GM23248 (cell line): Measurements from ENCODE around the gene SET. TPM values are rescaled to one million over a fixed set of nuclear protein-coding genes. Genes with fewer than 3 reads are reported as not detected.

Experiments
- DNase-seq: peaks from one replicate; pipeline ENCODE4 v3.0.0-alpha.2; 2015
- H2AFZ ChIP-seq: fragments of 200-600 bp; sonication (generic); 2 replicates; pipeline ENCODE4 v1.6.1; 2016; ENCODE audit warnings: antibody characterized with exemption
- H3F3A ChIP-seq: fragments of 200-600 bp; sonication (generic); 2 replicates; pipeline ENCODE4 v1.6.1; 2016; ENCODE audit warnings: mild to moderate bottlenecking, antibody characterized with exemption, mixed run types; ENCODE audit not compliant: insufficient read depth
- H3K27ac ChIP-seq: fragments of 200-600 bp; sonication (generic); 2 replicates; pipeline ENCODE4 v1.5.1; 2016; ENCODE audit warnings: mild to moderate bottlenecking
- H3K27me3 ChIP-seq: fragments of 200-600 bp; sonication (generic); replicated peaks from 2 replicates; pipeline ENCODE4 v1.6.1; 2016; ENCODE audit warnings: mild to moderate bottlenecking; ENCODE audit not compliant: insufficient read depth
- H3K36me3 ChIP-seq: fragments of 200-600 bp; sonication (generic); 2 replicates; pipeline ENCODE4 v1.6.1; 2016; ENCODE audit warnings: low read depth, mild to moderate bottlenecking
- H3K4me1 ChIP-seq: fragments of 200-600 bp; sonication (generic); 2 replicates; pipeline ENCODE4 v1.6.1; 2016; ENCODE audit warnings: mild to moderate bottlenecking; ENCODE audit not compliant: insufficient read depth
- H3K4me2 ChIP-seq: fragments of 200-600 bp; sonication (generic); one replicate; pipeline ENCODE4 v1.6.1; 2016; ENCODE audit warnings: mild to moderate bottlenecking; ENCODE audit not compliant: unreplicated experiment
- H3K4me3 ChIP-seq: fragments of 200-600 bp; sonication (generic); 2 replicates; pipeline ENCODE4 v1.5.1; 2016; ENCODE audit warnings: mild to moderate bottlenecking
- H3K79me2 ChIP-seq: fragments of 200-600 bp; sonication (generic); 2 replicates; pipeline ENCODE4 v1.6.1; 2016; ENCODE audit warnings: mild to moderate bottlenecking; ENCODE audit not compliant: insufficient read depth
- H3K9ac ChIP-seq: fragments of 200-600 bp; sonication (generic); 2 replicates; pipeline ENCODE4 v1.6.1; 2016; ENCODE audit warnings: mild to moderate bottlenecking
- H3K9me2 ChIP-seq: fragments of 200-600 bp; sonication (generic); 2 replicates; pipeline ENCODE4 v1.6.1; 2016; ENCODE audit warnings: mixed run types, mild to moderate bottlenecking, moderate library complexity; ENCODE audit not compliant: insufficient read depth
- H3K9me3 ChIP-seq: fragments of 200-600 bp; sonication (generic); one replicate; pipeline ENCODE4 v1.6.1; 2017; ENCODE audit warnings: low read depth
- H4K20me1 ChIP-seq: fragments of 200-600 bp; sonication (generic); 2 replicates; pipeline ENCODE4 v1.6.0; 2016; ENCODE audit not compliant: insufficient read depth
- EZH2 ChIP-seq: fragments of 200-600 bp; sonication (generic); IDR thresholded peaks from 2 replicates; pipeline ENCODE4 v1.6.1; 2018; ENCODE audit warnings: antibody characterized with exemption, mild to moderate bottlenecking; ENCODE audit not compliant: insufficient read depth, poor library complexity, severe bottlenecking
- EZH2phosphoT487 ChIP-seq: fragments of 200-600 bp; sonication (generic); IDR thresholded peaks from 2 replicates; pipeline ENCODE4 v1.6.1; 2018; ENCODE audit warnings: antibody characterized with exemption, moderate library complexity, mild to moderate bottlenecking, low read depth; ENCODE audit not compliant: insufficient read depth
- WGBS, 2 experiments: methylation state at CpG; one replicate each; pipeline ENCODE4 v1.1.6; 2015 to 2017; ENCODE audit warnings: low lambda C conversion rate in 2 of 2, low coverage in 1 of 2; ENCODE audit errors: missing lambda C conversion rate in 2 of 2; 5-methylcytosine and 5-hydroxymethylcytosine counted together
- in situ Hi-C: fragments of 300-500 bp; cut with MboI; formaldehyde crosslinking; loops from 2 replicates; pipeline ENCODE4 v1.15.0; 2020
- polyA plus RNA-seq: library from polyadenylated mRNA; unstranded; fragments of >200 nt; fragmentation: Nextera tagmentation; extraction: Ambion mirVana; gene quantifications from 2 replicates; pipeline ENCODE4 v1.2.1, GENCODE V29; 2016
- total RNA-seq: library from RNA; depleted of rRNA; stranded (reverse); fragments of >200 nt; shearing (Covaris generic); gene quantifications from 2 replicates; pipeline ENCODE4 v1.2.3, GENCODE V29; 2014

Gene SET
- total and polyA plus RNA-seq, 2 experiments from 2014 or later = 175 to 283 TPM

DNA sequence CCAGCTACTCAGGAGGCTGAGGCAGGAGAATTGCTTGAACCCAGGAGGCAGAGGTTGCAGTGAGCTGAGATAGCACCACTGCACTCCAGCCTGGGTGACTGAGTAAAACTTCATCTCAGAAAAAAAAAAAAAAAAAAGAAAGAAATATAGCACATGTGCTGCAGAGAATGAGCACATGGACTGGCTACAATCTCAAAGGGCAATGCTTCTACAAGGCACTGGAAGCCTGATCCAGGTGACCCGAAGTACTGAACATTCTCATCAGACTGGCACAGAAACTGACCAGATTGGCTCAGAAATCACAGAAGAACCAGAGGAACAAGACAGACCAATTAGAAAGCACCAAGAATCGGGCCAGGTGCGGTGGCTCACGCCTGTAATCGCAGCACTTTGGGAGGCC lies 37.2 kb upstream of the SET start:
- TF ChIP-seq EZH2 (no peak), EZH2phosphoT487 (no peak)
- H3K79me2 ChIP-seq = peaks cover 8% of the 10 kb centered on the region
- no peaks in the 10 kb centered on the region for H3K9me2 ChIP-seq
- H3K9me3 ChIP-seq = no peaks in the 10 kb centered on the region
- H3K36me3 ChIP-seq = no peaks in the 10 kb centered on the region
- in situ Hi-C loops = no loop called here
- H3K4me1 ChIP-seq = no peaks in the 10 kb centered on the region
- H3K9ac ChIP-seq = no peak overlapping the region
- H3K27ac ChIP-seq = no peak overlapping the region
- no peaks in the 10 kb centered on the region for H4K20me1 ChIP-seq
- no peak overlapping the region for H2AFZ ChIP-seq
- 89 to 92% methylated on average over 5 of the region's 5 CpGs for WGBS, 2 experiments
- H3K4me2 ChIP-seq = no peak overlapping the region
- no peaks in the 10 kb centered on the region for H3F3A ChIP-seq
- no peak for DNase-seq
- H3K4me3 ChIP-seq = no peak overlapping the region
- no peaks in the 10 kb centered on the region for H3K27me3 ChIP-seq

DNA sequence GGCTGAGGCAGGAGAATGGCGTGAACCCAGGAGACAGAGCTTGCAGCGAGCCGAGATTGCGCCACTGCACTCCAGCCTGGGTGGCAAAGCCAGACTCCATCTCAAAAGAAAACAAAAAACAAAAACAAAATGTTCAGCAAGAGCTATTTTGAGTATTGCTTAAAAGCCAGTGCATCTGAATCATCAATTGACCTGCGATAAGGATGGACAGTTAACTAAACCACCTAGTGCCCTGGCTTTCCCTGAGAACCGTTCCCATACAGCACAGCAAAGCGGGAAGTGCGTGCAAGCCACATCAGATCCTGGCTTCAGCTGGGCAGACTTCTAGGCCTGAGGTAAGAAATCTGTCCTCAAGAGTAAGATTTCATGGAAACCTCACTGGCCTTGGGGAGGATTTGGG lies 35.1 kb upstream of the SET start:
- Histone ChIP-seq H3K4me1 (no peaks in the 10 kb centered on the region), H3K27ac (no peak overlapping the region), H2AFZ (no peak overlapping the region), H3K9me3 (no peaks in the 10 kb centered on the region), H3F3A (peaks cover 6% of the 10 kb centered on the region; the same call in 1 of the 2 replicates), H3K9me2 (no peaks in the 10 kb centered on the region), H3K27me3 (no peaks in the 10 kb centered on the region), H3K79me2 (peaks cover 8% of the 10 kb centered on the region), H3K36me3 (no peaks in the 10 kb centered on the region), H3K4me3 (no peak overlapping the region), H4K20me1 (no peaks in the 10 kb centered on the region), H3K4me2 (no peak overlapping the region), H3K9ac (no peak overlapping the region)
- in situ Hi-C loops = no loop called here
- no peak for DNase-seq
- WGBS, 2 experiments = 92 to 93% methylated on average over 5 to 8 of the region's 8 CpGs
- TF ChIP-seq EZH2phosphoT487 (no peak), EZH2 (no peak)

DNA sequence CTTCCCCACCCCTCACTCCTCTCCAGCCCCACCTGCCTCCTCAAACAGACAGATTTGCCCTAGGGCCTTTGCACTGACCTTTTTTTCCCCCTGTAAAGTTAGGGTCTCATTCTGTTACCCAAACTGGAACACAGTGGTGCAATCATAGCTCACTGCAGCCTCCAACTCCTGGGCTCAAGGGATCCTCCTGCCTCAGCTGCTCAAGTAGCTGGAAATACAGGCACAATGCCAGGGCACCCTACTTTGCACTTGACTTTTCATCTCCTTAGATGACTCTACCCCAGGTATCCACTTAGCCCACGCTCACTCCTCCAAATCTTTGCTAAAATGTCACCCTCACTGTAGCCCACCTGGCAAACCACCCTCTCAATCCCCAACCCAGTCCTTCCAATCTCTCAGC lies 34.5 kb upstream of the SET start:
- 97 to 100% methylated on average over 1 of the region's 1 CpG for WGBS, 2 experiments
- DNase-seq = no peak
- no peaks in the 10 kb centered on the region for H3K4me1 ChIP-seq
- TF ChIP-seq EZH2phosphoT487 (no peak), EZH2 (no peak)
- H3K9ac ChIP-seq = no peak overlapping the region
- H3K27ac ChIP-seq = no peak overlapping the region
- in situ Hi-C loops = no loop called here
- no peaks in the 10 kb centered on the region for H3K9me2 ChIP-seq
- no peak overlapping the region for H3K4me3 ChIP-seq
- H3K36me3 ChIP-seq = no peaks in the 10 kb centered on the region
- H3K9me3 ChIP-seq = no peaks in the 10 kb centered on the region
- H3K4me2 ChIP-seq = no peak overlapping the region
- no peaks in the 10 kb centered on the region for H3K27me3 ChIP-seq
- H4K20me1 ChIP-seq = no peaks in the 10 kb centered on the region
- H3K79me2 ChIP-seq = peaks cover 8% of the 10 kb centered on the region
- peaks cover 6% of the 10 kb centered on the region; the same call in 1 of the 2 replicates for H3F3A ChIP-seq
- H2AFZ ChIP-seq = no peak overlapping the region

DNA sequence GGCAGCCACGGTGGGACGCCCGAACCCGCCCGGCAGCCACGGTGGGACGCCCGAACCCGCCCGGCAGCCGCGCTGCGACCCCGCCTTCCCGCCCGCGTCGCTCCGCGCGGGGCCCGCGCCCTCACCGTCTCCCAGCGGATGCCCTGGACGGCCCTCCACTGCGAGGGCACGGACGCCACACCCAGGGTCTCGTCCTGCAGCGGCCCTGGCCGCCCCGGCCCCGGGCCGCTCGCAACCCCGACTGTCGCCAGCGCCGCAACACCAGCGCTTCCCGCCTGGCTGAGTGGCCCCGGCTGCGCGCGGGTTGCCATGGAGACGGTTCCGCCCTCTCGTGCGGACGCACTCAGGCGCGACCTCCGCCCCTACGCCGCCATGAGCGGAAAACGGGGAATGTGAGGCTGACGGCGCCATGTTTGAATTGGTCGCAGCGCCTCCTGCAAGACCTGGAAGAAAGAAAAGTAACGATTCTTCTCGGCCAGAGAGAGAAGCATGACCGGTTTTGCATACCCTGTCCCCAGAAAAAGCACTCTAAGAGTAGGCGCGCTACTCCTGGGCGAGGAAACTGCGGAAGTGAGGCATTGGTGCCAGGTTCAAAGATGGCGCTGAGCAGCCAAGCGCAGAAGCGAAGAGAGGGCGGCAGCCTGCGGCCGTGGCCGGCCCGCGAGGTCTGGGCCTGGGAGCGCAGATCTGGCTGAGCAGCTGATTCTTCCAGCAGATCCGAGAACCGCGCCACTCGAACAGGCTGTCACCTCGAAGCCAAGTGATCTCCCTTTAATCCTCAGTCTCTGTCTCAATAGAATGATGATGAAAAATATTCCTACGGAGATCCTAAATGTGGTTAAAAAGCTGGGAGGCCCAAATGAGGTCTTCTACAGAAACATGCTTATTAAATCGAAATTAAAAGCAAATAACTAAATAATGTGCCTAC lies 32.3 kb upstream of the SET start, which contains the start of gene DYNC2I2:
TSS of gene DYNC2I2 (minus strand) at position 432 of the 928 bp plus-strand sequence. CDS start at position 311, 121 bp downstream.
- Histone ChIP-seq H3K27ac (peak within 1 kb of the TSS; percentile 96), H3K4me1 (no peaks in the 10 kb centered on the region), H3K4me2 (peak within 1 kb of the TSS; percentile 95), H4K20me1 (no peaks in the 10 kb centered on the region), H2AFZ (peak within 1 kb of the TSS; percentile 90), H3K4me3 (peak within 1 kb of the TSS; percentile 77), H3K9me3 (no peaks in the 10 kb centered on the region), H3F3A (peaks cover 6% of the 10 kb centered on the region; the same call in 1 of the 2 replicates), H3K27me3 (no peaks in the 10 kb centered on the region), H3K9me2 (no peaks in the 10 kb centered on the region), H3K79me2 (peaks cover 8% of the 10 kb centered on the region), H3K36me3 (no peaks in the 10 kb centered on the region), H3K9ac (peak within 1 kb of the TSS; percentile 92)
- no peak for TF ChIP-seq EZH2phosphoT487
- no peak for TF ChIP-seq EZH2
- 1% methylated on average over 68 to 86 of the region's 86 CpGs for WGBS, 2 experiments
- in situ Hi-C loops = no loop called here
- DNase-seq = peak; percentile 98
